Measurements from ENCODE around the gene LURAP1L.

Gene LURAP1L, protein sequence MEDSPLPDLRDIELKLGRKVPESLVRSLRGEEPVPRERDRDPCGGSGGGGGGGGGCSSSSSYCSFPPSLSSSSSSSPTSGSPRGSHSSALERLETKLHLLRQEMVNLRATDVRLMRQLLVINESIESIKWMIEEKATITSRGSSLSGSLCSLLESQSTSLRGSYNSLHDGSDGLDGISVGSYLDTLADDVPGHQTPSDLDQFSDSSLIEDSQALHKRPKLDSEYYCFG

DNA sequence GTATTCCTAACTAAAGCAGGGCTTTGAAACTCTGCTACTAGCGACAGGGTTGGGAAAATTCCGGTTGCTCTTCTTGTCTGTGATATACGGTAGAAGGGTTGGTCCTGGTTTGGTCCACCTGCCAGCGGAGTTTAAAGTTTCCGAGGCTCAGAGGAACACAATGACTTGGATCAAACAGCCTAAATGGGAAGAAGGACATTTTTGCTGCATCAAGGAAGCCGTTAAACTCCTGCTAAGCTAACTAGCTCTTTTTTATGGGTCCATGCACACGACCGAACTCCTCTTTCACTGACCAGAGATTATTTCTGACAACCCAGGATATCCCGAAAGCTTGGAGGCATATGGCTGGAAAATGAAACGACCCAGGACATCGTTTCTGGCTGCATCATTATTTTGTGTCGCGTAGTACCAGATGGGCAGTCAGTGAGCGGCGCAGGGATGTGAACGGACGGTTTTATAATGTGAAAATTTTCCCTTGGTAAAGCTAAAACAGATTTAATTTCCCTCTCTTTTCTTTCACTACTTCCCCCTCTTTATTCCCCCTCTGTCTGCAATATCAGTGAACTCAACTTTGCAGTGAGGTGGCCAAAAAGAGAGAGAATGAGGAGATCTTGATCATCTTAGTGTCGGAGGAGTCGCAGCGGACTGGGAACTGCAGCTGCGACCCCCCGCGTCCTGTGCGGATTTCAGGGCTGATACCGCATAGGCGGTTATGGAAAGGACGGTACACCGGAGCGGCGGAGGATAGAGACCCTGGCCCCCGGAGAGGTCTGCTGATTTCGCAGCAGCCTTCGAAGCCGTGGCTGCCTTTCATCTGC, at the start of gene LURAP1L:
Gene LURAP1L (plus strand): TSS at position 160 of the 818 bp plus-strand sequence. CDS start 696 bp downstream, outside the sequence.
- Mint-ChIP-seq H3K4me3 (peak within 1 kb of the TSS; percentile 0), H3K36me3 (no peaks in the 10 kb centered on the region), H3K9me3 (ENCODE audit: low read depth) (peaks cover 9% of the 10 kb centered on the region), H3K4me1 (ENCODE audit: low read depth) (peaks cover 9% of the 10 kb centered on the region), H3K27me3 (peaks cover 19% of the 10 kb centered on the region), H3K27ac (no peak within 1 kb of the TSS)

DNA sequence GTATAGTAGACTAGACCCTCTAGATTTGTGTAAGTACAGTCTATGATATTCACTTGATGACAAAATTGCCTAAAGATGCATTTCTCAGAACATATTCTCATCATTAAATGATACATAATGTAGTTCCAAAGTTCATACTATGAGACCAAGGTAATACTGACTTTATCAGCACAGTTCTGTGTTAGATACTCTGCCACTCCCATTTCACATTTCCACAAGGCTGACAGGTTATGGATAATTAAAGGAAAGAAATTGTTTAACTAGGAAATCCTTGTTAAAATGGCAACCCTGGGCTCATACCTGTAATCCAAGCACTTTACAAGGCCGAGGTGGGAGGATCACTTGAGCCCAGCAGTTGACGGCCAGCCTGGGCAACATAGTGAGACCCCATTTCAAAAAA, 48.0 kb upstream of the LURAP1L start:
- no peak overlapping the region for H3K27ac Mint-ChIP-seq
- H3K9me3 Mint-ChIP-seq (ENCODE audit: low read depth): no peaks in the 10 kb centered on the region
- no peaks in the 10 kb centered on the region for H3K4me1 Mint-ChIP-seq (ENCODE audit: low read depth)
- H3K4me3 Mint-ChIP-seq: no peak overlapping the region
- no peaks in the 10 kb centered on the region for H3K27me3 Mint-ChIP-seq
- no peaks in the 10 kb centered on the region for H3K36me3 Mint-ChIP-seq

DNA sequence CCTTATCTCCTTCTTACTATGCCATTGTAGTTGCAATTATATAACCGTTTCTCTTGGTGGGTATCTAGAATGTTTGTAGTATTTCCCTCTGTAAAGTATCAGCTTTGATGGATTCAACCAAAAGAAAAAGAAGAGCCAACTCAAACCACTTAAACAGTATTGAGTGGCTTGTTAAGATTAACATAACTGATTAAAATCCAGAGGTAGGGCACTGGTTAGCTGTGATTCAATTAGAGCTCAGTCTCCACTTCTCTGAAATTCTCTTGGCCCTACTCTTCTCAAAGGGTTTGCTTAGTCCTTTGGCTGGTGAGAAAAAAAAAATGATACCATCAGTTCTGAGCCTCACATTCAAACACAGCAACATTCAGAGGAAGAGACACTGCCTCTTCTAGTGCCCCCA, 44.6 kb upstream of the LURAP1L start:
- Mint-ChIP-seq H3K27ac (no peak overlapping the region), H3K27me3 (no peaks in the 10 kb centered on the region), H3K4me3 (no peak overlapping the region), H3K4me1 (ENCODE audit: low read depth) (no peaks in the 10 kb centered on the region), H3K36me3 (no peaks in the 10 kb centered on the region), H3K9me3 (ENCODE audit: low read depth) (peaks cover 11% of the 10 kb centered on the region)

- no peaks in the 10 kb centered on the region for H3K36me3 Mint-ChIP-seq
- no peak overlapping the region for H3K27ac Mint-ChIP-seq
- H3K4me3 Mint-ChIP-seq: no peak overlapping the region
- no peaks in the 10 kb centered on the region for H3K4me1 Mint-ChIP-seq (ENCODE audit: low read depth)
- peaks cover 16% of the 10 kb centered on the region for H3K9me3 Mint-ChIP-seq (ENCODE audit: low read depth)
- H3K27me3 Mint-ChIP-seq: no peaks in the 10 kb centered on the region
Measured at GRCh38 chr9:12730927-12731326, 43.9 kb upstream of the LURAP1L start.

- Mint-ChIP-seq H3K9me3 (ENCODE audit: low read depth) (peaks cover 21% of the 10 kb centered on the region), H3K4me3 (no peak overlapping the region), H3K27me3 (no peaks in the 10 kb centered on the region), H3K4me1 (ENCODE audit: low read depth) (no peaks in the 10 kb centered on the region), H3K36me3 (no peaks in the 10 kb centered on the region), H3K27ac (no peak overlapping the region)
Measured at GRCh38 chr9:12732971-12733370, 41.8 kb upstream of the LURAP1L start.

GRCh38 chr9:12735665-12736064, 39.2 kb upstream of the LURAP1L start:
- Mint-ChIP-seq H3K9me3 (ENCODE audit: low read depth) (peaks cover 27% of the 10 kb centered on the region), H3K27ac (no peak overlapping the region), H3K36me3 (no peaks in the 10 kb centered on the region), H3K27me3 (no peaks in the 10 kb centered on the region), H3K4me3 (no peak overlapping the region), H3K4me1 (ENCODE audit: low read depth) (no peaks in the 10 kb centered on the region)

- H3K36me3 Mint-ChIP-seq: no peaks in the 10 kb centered on the region
- no peaks in the 10 kb centered on the region for H3K4me1 Mint-ChIP-seq (ENCODE audit: low read depth)
- H3K4me3 Mint-ChIP-seq: no peak overlapping the region
Measured at GRCh38 chr9:12737871-12738270, 36.9 kb upstream of the LURAP1L start.

DNA sequence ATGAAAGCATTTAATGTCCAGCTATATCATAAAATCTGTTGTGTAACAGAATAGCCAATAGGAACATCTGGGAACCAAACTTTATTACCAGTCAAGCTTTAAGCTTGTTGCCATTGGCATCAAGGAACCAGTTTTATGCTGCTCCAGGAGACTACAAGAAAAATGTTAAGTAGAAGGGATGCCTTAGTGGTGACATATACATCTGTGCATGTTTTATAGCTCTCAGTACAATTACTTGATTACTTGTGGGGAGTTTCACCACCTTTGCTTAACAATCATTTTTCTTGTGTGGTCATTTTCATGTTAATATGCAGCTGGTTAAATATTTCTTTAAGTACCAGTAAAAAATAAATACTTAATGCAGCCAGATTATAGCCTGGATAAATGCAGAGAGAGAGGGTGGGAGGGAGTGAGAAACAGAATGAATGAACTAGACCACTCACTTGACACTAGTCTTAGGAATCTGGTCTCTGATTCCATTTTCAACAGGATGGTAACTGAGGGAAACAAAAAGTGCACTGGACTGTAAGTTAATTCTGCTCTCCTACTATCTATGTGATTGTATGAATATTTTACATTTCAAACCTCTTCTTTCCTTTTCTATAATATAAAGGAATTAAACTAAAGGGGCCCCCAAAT, 35.7 kb upstream of the LURAP1L start:
- H3K27ac Mint-ChIP-seq: no peak overlapping the region
- no peak overlapping the region for H3K4me3 Mint-ChIP-seq
- H3K27me3 Mint-ChIP-seq: no peaks in the 10 kb centered on the region
- no peaks in the 10 kb centered on the region for H3K4me1 Mint-ChIP-seq (ENCODE audit: low read depth)
- peaks cover 22% of the 10 kb centered on the region for H3K9me3 Mint-ChIP-seq (ENCODE audit: low read depth)
- H3K36me3 Mint-ChIP-seq: no peaks in the 10 kb centered on the region

More at GRCh38 chr9:12737871-12738270, 36.9 kb upstream of the LURAP1L start:
- Mint-ChIP-seq H3K9me3 (ENCODE audit: low read depth) (peaks cover 27% of the 10 kb centered on the region), H3K27me3 (no peaks in the 10 kb centered on the region), H3K27ac (no peak overlapping the region)

DNA sequence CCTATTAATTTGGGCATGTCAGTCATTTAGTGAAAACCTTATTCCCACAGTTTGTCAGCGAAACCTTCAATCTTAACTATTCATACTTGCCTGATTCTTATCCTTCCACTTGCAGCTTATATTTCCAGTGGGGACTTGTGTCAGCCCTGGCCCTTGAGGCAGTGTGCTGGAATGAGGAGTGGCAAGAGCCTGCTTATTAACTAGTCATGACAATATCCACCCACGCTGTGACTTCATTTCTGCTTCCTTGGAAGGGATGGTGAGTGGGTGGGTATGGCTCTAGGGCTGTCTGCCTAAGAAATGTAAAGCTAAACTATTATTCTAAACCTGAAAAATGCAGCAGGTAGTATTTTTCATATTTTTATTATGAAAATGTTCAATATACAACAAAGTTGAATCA, 34.0 kb upstream of the LURAP1L start:
- H3K36me3 Mint-ChIP-seq: no peaks in the 10 kb centered on the region
- no peak overlapping the region for H3K4me3 Mint-ChIP-seq
- H3K27ac Mint-ChIP-seq: no peak overlapping the region
- peaks cover 11% of the 10 kb centered on the region for H3K9me3 Mint-ChIP-seq (ENCODE audit: low read depth)
- H3K4me1 Mint-ChIP-seq (ENCODE audit: low read depth): no peaks in the 10 kb centered on the region
- no peaks in the 10 kb centered on the region for H3K27me3 Mint-ChIP-seq

DNA sequence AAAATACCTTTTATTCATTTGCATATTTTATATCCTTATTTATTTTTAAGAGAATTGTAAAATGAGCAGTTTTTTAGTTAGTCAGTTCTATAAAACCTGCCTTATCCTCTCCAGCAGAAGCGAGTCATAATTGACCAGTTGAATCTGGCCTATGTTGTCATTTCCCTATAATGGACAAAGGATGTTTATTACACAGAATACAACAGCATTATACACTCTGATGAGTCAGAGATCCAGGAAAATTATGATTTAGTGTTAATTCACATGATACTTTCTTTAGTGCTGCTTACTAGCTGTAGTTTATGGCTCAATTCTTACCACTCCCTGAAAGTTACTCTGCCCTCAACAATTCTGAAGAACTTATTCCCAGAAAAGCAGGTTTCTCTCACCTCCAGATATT, 26.8 kb upstream of the LURAP1L start:
- Mint-ChIP-seq H3K4me3 (no peak overlapping the region), H3K4me1 (ENCODE audit: low read depth) (no peaks in the 10 kb centered on the region), H3K9me3 (ENCODE audit: low read depth) (peaks cover 9% of the 10 kb centered on the region), H3K27ac (no peak overlapping the region), H3K36me3 (no peaks in the 10 kb centered on the region), H3K27me3 (no peaks in the 10 kb centered on the region)

DNA sequence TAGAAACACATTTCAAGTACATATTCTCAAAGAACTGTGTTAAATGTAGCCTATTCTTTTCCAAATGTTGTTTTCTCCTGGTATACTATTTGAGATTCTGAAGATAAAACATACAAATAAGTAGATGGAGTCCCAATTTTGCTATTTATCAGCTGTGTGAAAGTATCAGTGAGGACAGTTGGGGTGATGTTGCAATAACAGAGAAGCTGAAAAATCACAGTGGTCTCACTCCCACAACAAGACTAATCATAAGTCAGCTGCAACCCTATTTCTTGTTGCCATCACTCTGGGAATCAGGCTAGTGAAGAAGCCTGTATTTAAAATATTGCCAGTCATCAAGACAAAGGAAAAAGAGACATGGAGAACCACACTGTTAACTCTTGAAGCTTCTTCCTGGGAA, 25.9 kb upstream of the LURAP1L start:
- Mint-ChIP-seq H3K27ac (no peak overlapping the region), H3K4me3 (no peak overlapping the region), H3K36me3 (no peaks in the 10 kb centered on the region)

GRCh38 chr9:12753931-12754330, 20.9 kb upstream of the LURAP1L start:
- H3K36me3 Mint-ChIP-seq: no peaks in the 10 kb centered on the region
- H3K27ac Mint-ChIP-seq: no peak overlapping the region
- peaks cover 7% of the 10 kb centered on the region for H3K9me3 Mint-ChIP-seq (ENCODE audit: low read depth)
- H3K27me3 Mint-ChIP-seq: no peaks in the 10 kb centered on the region
- H3K4me3 Mint-ChIP-seq: no peak overlapping the region
- H3K4me1 Mint-ChIP-seq (ENCODE audit: low read depth): no peaks in the 10 kb centered on the region

More for the DNA sequence above, 25.9 kb upstream of the LURAP1L start:
- peaks cover 9% of the 10 kb centered on the region for H3K9me3 Mint-ChIP-seq (ENCODE audit: low read depth)
- no peaks in the 10 kb centered on the region for H3K27me3 Mint-ChIP-seq
- no peaks in the 10 kb centered on the region for H3K4me1 Mint-ChIP-seq (ENCODE audit: low read depth)

DNA sequence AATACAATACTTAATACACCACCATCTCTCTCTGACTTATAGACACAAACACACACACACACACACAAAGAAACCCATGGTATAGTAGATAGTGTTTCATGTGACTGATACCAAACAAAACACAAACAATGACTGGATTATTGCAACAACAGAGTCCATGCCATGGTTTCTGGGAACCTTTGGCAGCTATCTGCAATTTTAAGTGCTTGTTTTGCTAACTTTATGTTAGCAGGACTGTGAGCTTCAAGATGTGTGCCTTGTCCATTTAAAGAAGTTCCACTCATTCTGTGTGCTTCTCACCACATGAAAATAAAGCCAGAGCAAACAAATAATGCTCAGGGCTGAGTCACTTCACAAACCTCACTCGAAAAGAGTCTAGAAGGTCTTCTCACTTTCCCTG, 15.1 kb upstream of the LURAP1L start:
- Mint-ChIP-seq H3K27ac (no peak overlapping the region), H3K36me3 (no peaks in the 10 kb centered on the region), H3K4me1 (ENCODE audit: low read depth) (no peaks in the 10 kb centered on the region), H3K27me3 (no peaks in the 10 kb centered on the region), H3K9me3 (ENCODE audit: low read depth) (peaks cover 8% of the 10 kb centered on the region), H3K4me3 (no peak overlapping the region)

DNA sequence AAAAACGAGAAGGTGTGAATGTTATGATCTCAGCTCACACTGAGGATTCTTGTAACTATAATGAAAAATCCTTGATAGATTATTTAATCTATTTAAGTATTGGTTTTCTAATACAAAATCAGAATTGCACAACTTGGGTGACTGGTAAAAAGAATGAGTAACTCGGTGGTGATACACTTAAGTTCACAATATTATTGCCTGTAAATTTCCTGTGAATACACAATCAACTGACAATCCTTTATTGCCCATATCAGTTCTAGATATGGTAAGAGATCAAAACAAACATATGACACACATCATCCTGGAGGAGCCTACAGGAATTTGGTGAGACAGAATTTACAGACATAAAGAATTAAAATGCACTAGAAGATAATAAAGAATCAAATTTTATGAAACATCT, 14.1 kb upstream of the LURAP1L start:
- Mint-ChIP-seq H3K36me3 (no peaks in the 10 kb centered on the region), H3K9me3 (ENCODE audit: low read depth) (peaks cover 11% of the 10 kb centered on the region), H3K4me1 (ENCODE audit: low read depth) (no peaks in the 10 kb centered on the region), H3K27me3 (no peaks in the 10 kb centered on the region), H3K27ac (no peak overlapping the region), H3K4me3 (no peak overlapping the region)

DNA sequence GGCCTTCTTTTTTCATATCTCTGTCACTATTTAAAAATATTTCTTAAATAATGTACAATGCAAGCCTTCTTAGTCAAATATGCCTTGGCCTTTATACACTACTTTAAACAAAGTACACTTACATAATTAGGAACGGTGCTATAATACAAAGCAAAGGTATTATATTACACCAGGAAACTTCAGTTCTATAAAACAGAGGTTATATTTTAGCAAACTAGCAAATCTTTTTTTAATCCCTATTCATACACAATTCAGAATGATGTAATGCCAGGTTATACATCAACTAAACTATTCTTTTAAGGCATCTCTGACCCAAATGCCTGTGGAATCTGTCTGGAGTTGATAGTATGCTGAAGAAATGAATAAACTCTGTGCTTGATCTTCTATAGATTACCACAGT, 10.7 kb upstream of the LURAP1L start:
- Mint-ChIP-seq H3K4me1 (ENCODE audit: low read depth) (no peaks in the 10 kb centered on the region), H3K4me3 (no peak overlapping the region), H3K27ac (no peak overlapping the region), H3K9me3 (ENCODE audit: low read depth) (peaks cover 14% of the 10 kb centered on the region), H3K36me3 (no peaks in the 10 kb centered on the region), H3K27me3 (no peaks in the 10 kb centered on the region)

All from activated naive CD8-positive, alpha-beta T cell (primary cell).